Activated CD8-positive, alpha-beta memory T cell treated with anti-CD3 and anti-CD28 coated beads, Interleukin-2, amount 10 ng/mL, durations not matched to agents 7 days and 5 days (primary cell): ENCODE results near the gene MRPS7. TPM values are rescaled to one million over a fixed set of nuclear protein-coding genes. Genes with fewer than 3 reads are reported as not detected.
"Not testable (repeated sequence)": the region's sequence is repeated elsewhere in the genome, so short reads cannot be mapped to it uniquely, and the experiment has no call there.

Experiments used
- ATAC-seq: fragments of 150-1000 bp; cut with Tn5 transposase; one replicate; pipeline ENCODE4 v1.10.0; 2021; ENCODE audit warnings: moderate library complexity
- CTCF ChIA-PET: fragments of 350-600 bp; sonication (Branson Sonifier 250); formaldehyde crosslinking; loops from one replicate; lab custom pipeline; 2021; ENCODE audit warnings: antibody characterized with exemption; lab: Charles Lee
- DNase-seq: peaks from one replicate; pipeline ENCODE4 v3.0.0-alpha.2; 2020
- H3K27ac Mint-ChIP-seq: one replicate; pipeline ENCODE4 v1.8.0; 2021; ENCODE audit warnings: mild to moderate bottlenecking, mixed read lengths
- H3K27me3 Mint-ChIP-seq: one replicate; pipeline ENCODE4 v1.8.0; 2021; ENCODE audit warnings: mixed read lengths
- H3K36me3 Mint-ChIP-seq: one replicate; pipeline ENCODE4 v1.8.0; 2021; ENCODE audit warnings: mild to moderate bottlenecking, mixed read lengths
- H3K4me1 Mint-ChIP-seq: one replicate; pipeline ENCODE4 v1.8.0; 2021; ENCODE audit warnings: mixed read lengths
- H3K4me3 Mint-ChIP-seq: one replicate; pipeline ENCODE4 v1.8.0; 2021; ENCODE audit warnings: mild to moderate bottlenecking, moderate library complexity, mixed read lengths
- H3K9me3 Mint-ChIP-seq: one replicate; pipeline ENCODE4 v1.8.0; 2022; ENCODE audit warnings: low read depth, mixed read lengths
- total RNA-seq, 2 experiments: library from RNA; stranded (reverse); gene quantifications; one replicate each; pipeline ENCODE4 v1.2.3, GENCODE V29; 2021

Gene MRPS7
- total RNA-seq, 2 experiments from 2014 or later: 49.5 to 56.9 TPM

- DNase-seq (peak; percentile 77), ATAC-seq (peak; percentile 13)
- no peaks in the 10 kb centered on the region for H3K27me3 Mint-ChIP-seq
- CTCF ChIA-PET: interaction anchor here (0.6 to 4.2 kb wide), 23 partner anchors 8 to 465 kb away, joined by 3 to 86 read pairs (median 5); partner anchors contain the start of genes GRB2, MIF4GD, MRPS7 and NUP85
- no peaks in the 10 kb centered on the region for H3K9me3 Mint-ChIP-seq
- H3K36me3 Mint-ChIP-seq: peaks cover 13% of the 10 kb centered on the region
- H3K4me3 Mint-ChIP-seq: peak overlapping the region; percentile 97
- peaks cover 24% of the 10 kb centered on the region for H3K4me1 Mint-ChIP-seq
- H3K27ac Mint-ChIP-seq: peak overlapping the region; percentile 100
Measured at GRCh38 chr17:75288770-75289114, 27.1 kb downstream of the MRPS7 start.

- DNase-seq (peak; percentile 100), ATAC-seq (peak; percentile 92)
- Mint-ChIP-seq H3K27ac (peak within 1 kb of the TSS; percentile 100), H3K27me3 (no peaks in the 10 kb centered on the region), H3K9me3 (no peaks in the 10 kb centered on the region), H3K4me1 (peaks cover 24% of the 10 kb centered on the region), H3K36me3 (peaks cover 13% of the 10 kb centered on the region), H3K4me3 (peak within 1 kb of the TSS; percentile 97)
- CTCF ChIA-PET: interaction anchor here (0.6 to 4.2 kb wide), 25 partner anchors 8 to 464 kb away, joined by 3 to 86 read pairs (median 5); partner anchors contain the start of genes GRB2, MIF4GD, MRPS7 and NUP85
Measured at GRCh38 chr17:75289115-75289831, 27.6 kb downstream of the MRPS7 start, which contains the start of gene SLC25A19. SLC25A19 (minus strand) TSS chr17:75289433; CDS start chr17:75286764, 2,669 bp downstream.

GRCh38 chr17:75289832-75290337 lies 28.2 kb downstream of the MRPS7 start:
- CTCF ChIA-PET: interaction anchor here (0.6 to 4.2 kb wide), 23 partner anchors 8 to 464 kb away, joined by 3 to 86 read pairs (median 5); partner anchors contain the start of genes GRB2, MIF4GD, MRPS7 and NUP85
- H3K4me3 Mint-ChIP-seq: peak overlapping the region; percentile 97
- peak overlapping the region; percentile 100 for H3K27ac Mint-ChIP-seq
- peak; percentile 21 for ATAC-seq
- H3K9me3 Mint-ChIP-seq: no peaks in the 10 kb centered on the region
- peaks cover 24% of the 10 kb centered on the region for H3K4me1 Mint-ChIP-seq
- peak; percentile 87 for DNase-seq
- H3K36me3 Mint-ChIP-seq: peaks cover 11% of the 10 kb centered on the region
- H3K27me3 Mint-ChIP-seq: no peaks in the 10 kb centered on the region

GRCh38 chr17:75292810-75293448 lies 31.2 kb downstream of the MRPS7 start:
- not testable (repeated sequence) for H3K27me3 Mint-ChIP-seq, DNase-seq, H3K9me3 Mint-ChIP-seq, H3K36me3 Mint-ChIP-seq, H3K4me3 Mint-ChIP-seq, H3K27ac Mint-ChIP-seq, ATAC-seq
- CTCF ChIA-PET: interaction anchor here (0.8 to 1.8 kb wide), 5 partner anchors 22 to 119 kb away, joined by 3 to 7 read pairs (median 4); partner anchors contain the start of genes GRB2 and MIF4GD
- peaks cover 34% of the 10 kb centered on the region for H3K4me1 Mint-ChIP-seq

- H3K27ac Mint-ChIP-seq: peak overlapping the region; percentile 81
- ATAC-seq (peak; percentile 45), DNase-seq (peak; percentile 47)
- H3K36me3 Mint-ChIP-seq: peaks cover 3% of the 10 kb centered on the region
- peaks cover 30% of the 10 kb centered on the region for H3K4me1 Mint-ChIP-seq
- no peaks in the 10 kb centered on the region for H3K27me3 Mint-ChIP-seq
- H3K9me3 Mint-ChIP-seq: no peaks in the 10 kb centered on the region
- CTCF ChIA-PET: interaction anchor here (0.7 to 1.6 kb wide), 8 partner anchors 25 to 221 kb away, joined by 3 to 10 read pairs (median 4); partner anchors contain the start of genes MIF4GD and TSEN54
- H3K4me3 Mint-ChIP-seq: peak overlapping the region; percentile 41
Measured at GRCh38 chr17:75295201-75296158, 33.8 kb downstream of the MRPS7 start.

GRCh38 chr17:75300280-75300679 lies 38.6 kb downstream of the MRPS7 start:
- peaks cover under 1% of the 10 kb centered on the region for H3K36me3 Mint-ChIP-seq
- peaks cover 20% of the 10 kb centered on the region for H3K4me1 Mint-ChIP-seq
- H3K27me3 Mint-ChIP-seq: no peaks in the 10 kb centered on the region
- CTCF ChIA-PET: no interaction called here
- no peak overlapping the region for H3K4me3 Mint-ChIP-seq
- DNase-seq: no peak
- H3K9me3 Mint-ChIP-seq: no peaks in the 10 kb centered on the region
- ATAC-seq: no peak
- no peak overlapping the region for H3K27ac Mint-ChIP-seq

- Mint-ChIP-seq H3K4me3 (no peak overlapping the region), H3K27ac (peak overlapping the region; percentile 3), H3K36me3 (no peaks in the 10 kb centered on the region), H3K9me3 (no peaks in the 10 kb centered on the region), H3K4me1 (peaks cover 12% of the 10 kb centered on the region), H3K27me3 (no peaks in the 10 kb centered on the region)
- ATAC-seq (no peak), DNase-seq (no peak)
- CTCF ChIA-PET: no interaction called here
Measured at GRCh38 chr17:75301049-75301448, 39.4 kb downstream of the MRPS7 start.

- ATAC-seq: no peak
- Mint-ChIP-seq H3K4me3 (no peak overlapping the region), H3K27ac (no peak overlapping the region), H3K9me3 (no peaks in the 10 kb centered on the region), H3K36me3 (no peaks in the 10 kb centered on the region), H3K27me3 (no peaks in the 10 kb centered on the region), H3K4me1 (peaks cover 9% of the 10 kb centered on the region)
- DNase-seq: no peak
- CTCF ChIA-PET: interaction anchor here (0.8 kb wide), 1 partner anchor 11 kb away, joined by 3 read pairs; no protein-coding TSS in a partner anchor
Measured at GRCh38 chr17:75301502-75302206, 40.0 kb downstream of the MRPS7 start.

GRCh38 chr17:75307957-75308731 lies 46.5 kb downstream of the MRPS7 start:
- H3K4me3 Mint-ChIP-seq: no peak overlapping the region
- ATAC-seq: no peak

GRCh38 chr17:75308732-75309629 lies 47.3 kb downstream of the MRPS7 start:
- H3K27ac Mint-ChIP-seq: no peak overlapping the region
- no peaks in the 10 kb centered on the region for H3K27me3 Mint-ChIP-seq
- CTCF ChIA-PET: interaction anchor here (1.0 to 2.3 kb wide), 2 partner anchors 14 to 103 kb away, joined by 3 to 6 read pairs; no protein-coding TSS in a partner anchor
- H3K36me3 Mint-ChIP-seq: peaks cover 2% of the 10 kb centered on the region
- peaks cover 9% of the 10 kb centered on the region for H3K4me1 Mint-ChIP-seq
- no peak for DNase-seq
- no peaks in the 10 kb centered on the region for H3K9me3 Mint-ChIP-seq
- ATAC-seq: no peak
- H3K4me3 Mint-ChIP-seq: no peak overlapping the region

More at GRCh38 chr17:75307957-75308731, 46.5 kb downstream of the MRPS7 start:
- Mint-ChIP-seq H3K36me3 (no peaks in the 10 kb centered on the region), H3K9me3 (no peaks in the 10 kb centered on the region), H3K27me3 (no peaks in the 10 kb centered on the region), H3K27ac (no peak overlapping the region), H3K4me1 (peaks cover 3% of the 10 kb centered on the region)
- DNase-seq: no peak
- CTCF ChIA-PET: interaction anchor here (1.1 to 2.3 kb wide), 3 partner anchors 36 to 104 kb away, joined by 3 to 6 read pairs (median 3); partner anchors contain the start of gene MIF4GD
